ENCODE data around the gene RDX.

GRCh38 chr11:110303414-110303826, 7.0 kb upstream of the RDX start:
- TF ChIP-seq POLR2A (IDR thresholded peaks at IDR 0.05; ENCODE audit: low read depth, low read length) (no peak), TAF1 (IDR thresholded peaks at IDR 0.05; ENCODE audit: borderline replicate concordance, low read depth, low read length) (no peak)
